HCT116 (cell line): ENCODE measurements around the gene SNTG2. TPM values are rescaled to one million over a fixed set of nuclear protein-coding genes. Genes with fewer than 3 reads are reported as not detected.

Source experiments
- ATAC-seq: fragments of 200-7000 bp; cut with Tn5 transposase; 2 replicates; pipeline ENCODE4 v1.9.1; 2020; ENCODE audit warnings: mild to moderate bottlenecking, moderate library complexity
- BruUV-seq: library from RNA; stranded (reverse); fragments of 400-500 nt; replicated peaks from 2 replicates; lab custom pipeline; 2021; lab: Mats Ljungman, UMichigan
- CTCF ChIA-PET: fragments of 300-600 bp; sonication (Branson Sonifier 250); formaldehyde crosslinking; loops from one replicate; lab custom pipeline; 2021; ENCODE audit warnings: antibody characterized with exemption; lab: Charles Lee
- POLR2A ChIA-PET: fragments of 300-600, 350-600 bp; sonication (Branson Sonifier 250); formaldehyde crosslinking; loops from one replicate; lab custom pipeline; 2021; ENCODE audit warnings: antibody characterized with exemption; lab: Charles Lee
- RAD21 ChIA-PET, 2 experiments: fragments of 300-600 bp; sonication (Branson Sonifier 250); formaldehyde crosslinking; loops; one replicate each; lab custom pipeline; 2023; ENCODE audit warnings: low total read pairs in 2 of 2; ENCODE audit not compliant: uncharacterized antibody in 2 of 2, unreplicated experiment in 2 of 2, low non-redundant PET in 1 of 2; lab: Charles Lee
- DNase-seq: peaks from one replicate; pipeline ENCODE4 v3.0.0-alpha.2; 2010; ENCODE audit warnings: low read depth, low spot score
- H2AFZ ChIP-seq: fragments of 200-600 bp; shearing (Covaris generic), sonication (generic); 2 replicates; pipeline ENCODE4 v1.6.1; 2017; ENCODE audit warnings: low read depth, mixed run types, mixed read lengths, antibody characterized with exemption, low read length; ENCODE audit not compliant: poor library complexity, severe bottlenecking
- H3K27ac ChIP-seq: 2 replicates; pipeline ENCODE4 v1.5.1; 2012; ENCODE audit warnings: low read depth, low read length
- H3K27me3 ChIP-seq: fragments of 200-600 bp; sonication (generic); 2 replicates; pipeline ENCODE4 v1.6.1; 2016; ENCODE audit warnings: mixed run types, low read length, mixed read lengths; ENCODE audit not compliant: insufficient read depth
- H3K36me3 ChIP-seq, 2 experiments: fragments of 200-500 bp in 1 of 2; fragments of 200-600 bp in 1 of 2; sonication (Bioruptor generic) in 1 of 2; sonication (generic) in 1 of 2; 2 replicates each; pipeline versions ENCODE4 v1.5.1 to v1.6.1; 2014 to 2016; ENCODE audit warnings: low read length in 2 of 2, inconsistent platforms in 1 of 2, mixed read lengths in 1 of 2, mixed run types in 1 of 2; ENCODE audit not compliant: insufficient read depth in 2 of 2, control insufficient read depth in 1 of 2
- H3K4me1 ChIP-seq, 2 experiments: fragments of 200-600 bp in 1 of 2; sonication (generic) in 1 of 2; 2 replicates each; pipeline versions ENCODE4 v1.5.1 to v1.6.1; 2012 to 2017; ENCODE audit warnings: low read length in 2 of 2, inconsistent platforms in 1 of 2, mild to moderate bottlenecking in 1 of 2, mixed read lengths in 1 of 2, mixed run types in 1 of 2, moderate library complexity in 1 of 2; ENCODE audit not compliant: insufficient read depth in 2 of 2, control insufficient read depth in 1 of 2
- H3K4me2 ChIP-seq: fragments of 200-600 bp; sonication (generic); 2 replicates; pipeline ENCODE4 v1.6.1; 2017; ENCODE audit warnings: mixed run types, low read length, mixed read lengths
- H3K4me3 ChIP-seq, 2 experiments: fragments of 200-600 bp in 1 of 2; sonication (generic) in 1 of 2; replicated peaks in 1 of 2; 2 replicates each; pipeline ENCODE4 v1.5.1; 2011 to 2016; ENCODE audit warnings: low read length in 2 of 2, control low read depth in 1 of 2, low read depth in 1 of 2, mild to moderate bottlenecking in 1 of 2, mixed read lengths in 1 of 2, mixed run types in 1 of 2
- H3K79me2 ChIP-seq: fragments of 200-600 bp; sonication (generic); 2 replicates; pipeline ENCODE4 v1.6.1; 2017; ENCODE audit warnings: mild to moderate bottlenecking, mixed run types, low read length, moderate library complexity, mixed read lengths; ENCODE audit not compliant: insufficient read depth
- H3K9ac ChIP-seq: fragments of 200-600 bp; sonication (generic); 2 replicates; pipeline ENCODE4 v1.6.1; 2016; ENCODE audit warnings: low read length, mixed read lengths
- H3K9me2 ChIP-seq: fragments of 200-600 bp; sonication (generic), shearing (Covaris generic); 2 replicates; pipeline ENCODE4 v1.6.1; 2017; ENCODE audit warnings: mixed run types, mild to moderate bottlenecking, moderate library complexity; ENCODE audit not compliant: insufficient read depth
- H3K9me3 ChIP-seq, 2 experiments: fragments of 200-500 bp in 1 of 2; fragments of 200-600 bp in 1 of 2; sonication (Bioruptor generic) in 1 of 2; sonication (generic) in 1 of 2; 2 replicates each; pipeline ENCODE4 v1.6.1; 2014 to 2017; ENCODE audit warnings: low read length in 2 of 2, mixed read lengths in 2 of 2, inconsistent platforms in 1 of 2, low read depth in 1 of 2, mild to moderate bottlenecking in 1 of 2, mixed run types in 1 of 2, moderate library complexity in 1 of 2; ENCODE audit not compliant: control insufficient read depth in 1 of 2, insufficient read depth in 1 of 2
- H4K20me1 ChIP-seq: fragments of 200-600 bp; sonication (generic), shearing (Covaris generic); 2 replicates; pipeline ENCODE4 v1.6.1; 2017; ENCODE audit warnings: mixed run types, mild to moderate bottlenecking, moderate library complexity; ENCODE audit not compliant: insufficient read depth
- CBX3 ChIP-seq: IDR thresholded peaks from 2 replicates; pipeline ENCODE4 v1.6.1; 2012; ENCODE audit warnings: low read depth
- EGR1 ChIP-seq: IDR thresholded peaks from 2 replicates; pipeline ENCODE4 v1.6.1; 2012; ENCODE audit warnings: low read depth
- EZH2 ChIP-seq: fragments of 200-600 bp; sonication (generic); IDR thresholded peaks from 2 replicates; pipeline ENCODE4 v1.6.1; 2017; ENCODE audit warnings: antibody characterized with exemption, mixed run types
- EZH2phosphoT487 ChIP-seq: fragments of 200-600 bp; IDR thresholded peaks from 2 replicates; pipeline ENCODE4 v1.6.1; 2018; ENCODE audit warnings: antibody characterized with exemption, borderline replicate concordance
- JUND ChIP-seq: IDR thresholded peaks from 2 replicates; pipeline ENCODE4 v1.6.1; 2012
- POLR2AphosphoS5 ChIP-seq: IDR thresholded peaks from 2 replicates; pipeline ENCODE4 v1.6.1; 2011; ENCODE audit warnings: mild to moderate bottlenecking, low read depth, low read length, moderate library complexity
- SIN3A ChIP-seq: IDR thresholded peaks from 2 replicates; pipeline ENCODE4 v1.6.1; 2012; ENCODE audit warnings: low read depth
- SP1 ChIP-seq: IDR thresholded peaks from 2 replicates; pipeline ENCODE4 v1.6.1; 2012; ENCODE audit warnings: low read depth
- TCF7L2 ChIP-seq: IDR thresholded peaks from 2 replicates; pipeline ENCODE4 v1.7.0; 2011; ENCODE audit warnings: borderline replicate concordance, inconsistent platforms; ENCODE audit not compliant: insufficient read depth, insufficient read length; ENCODE audit errors: extremely low read depth
- ZNF274 ChIP-seq: fragments of 200-500 bp; sonication (Bioruptor generic); IDR thresholded peaks from 2 replicates; pipeline ENCODE4 v1.6.1; 2014; ENCODE audit warnings: mild to moderate bottlenecking, low read depth, low read length, inconsistent platforms
- intact Hi-C: fragments of 100-400 bp; cut with micrococcal nuclease; formaldehyde crosslinking; loops from 2 replicates; pipeline ENCODE4 v1.10.0; 2022
- total RNA-seq: library from RNA; stranded (reverse); gene quantifications from one replicate; pipeline ENCODE4 v1.2.1, GENCODE V29; 2021; ENCODE audit not compliant: unreplicated experiment
- TF ChIP-seq, protein P1 (sequence below): IDR thresholded peaks from 2 replicates; pipeline ENCODE4 v1.6.1; 2012; ENCODE audit warnings: low read depth
- TF ChIP-seq, protein P2 (sequence below): IDR thresholded peaks from 2 replicates; pipeline ENCODE4 v1.6.1; 2012

SNTG2 gene
- total RNA-seq, 1 experiment from 2014 or later, result not detected

DNA sequence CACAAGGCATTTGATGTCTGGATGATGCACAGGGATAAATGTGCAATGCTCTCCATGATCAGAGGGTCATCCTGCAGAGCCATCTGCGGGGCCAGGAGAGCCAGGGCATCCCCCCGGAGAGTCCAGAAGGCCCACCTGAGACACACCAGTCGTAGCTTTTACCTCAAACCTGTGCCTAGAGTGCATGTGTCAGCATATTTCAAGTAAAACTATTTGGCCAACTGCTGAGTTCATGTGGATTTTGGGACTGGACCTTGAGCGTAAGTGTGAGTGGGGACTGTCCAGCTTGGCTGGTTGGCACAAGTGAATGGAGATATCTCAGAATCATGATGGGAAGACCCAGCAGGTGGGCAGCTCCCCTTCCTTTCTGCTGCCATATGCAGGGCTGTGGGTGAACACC lies 314.8 kb downstream of the SNTG2 start:
- POLR2A ChIA-PET, result no interaction called here
- no TSS peak for BruUV-seq
- Histone ChIP-seq H2AFZ (no peak overlapping the region), H3K27ac (no peak overlapping the region), H3K27me3 (peaks cover 5% of the 10 kb centered on the region), H3K9me3 (no peaks in the 10 kb centered on the region), H3K79me2 (no peaks in the 10 kb centered on the region), H3K9me2 (no peaks in the 10 kb centered on the region), H3K4me1 (no peaks in the 10 kb centered on the region), H3K36me3 (no peaks in the 10 kb centered on the region), H3K4me2 (no peak overlapping the region), H4K20me1 (no peaks in the 10 kb centered on the region; the same call in 1 of the 2 replicates), H3K9ac (no peak overlapping the region), H3K4me3 (no peak overlapping the region)
- RAD21 ChIA-PET, result no interaction called here
- intact Hi-C loops, result no loop called here
- TF ChIP-seq, protein P1, sequence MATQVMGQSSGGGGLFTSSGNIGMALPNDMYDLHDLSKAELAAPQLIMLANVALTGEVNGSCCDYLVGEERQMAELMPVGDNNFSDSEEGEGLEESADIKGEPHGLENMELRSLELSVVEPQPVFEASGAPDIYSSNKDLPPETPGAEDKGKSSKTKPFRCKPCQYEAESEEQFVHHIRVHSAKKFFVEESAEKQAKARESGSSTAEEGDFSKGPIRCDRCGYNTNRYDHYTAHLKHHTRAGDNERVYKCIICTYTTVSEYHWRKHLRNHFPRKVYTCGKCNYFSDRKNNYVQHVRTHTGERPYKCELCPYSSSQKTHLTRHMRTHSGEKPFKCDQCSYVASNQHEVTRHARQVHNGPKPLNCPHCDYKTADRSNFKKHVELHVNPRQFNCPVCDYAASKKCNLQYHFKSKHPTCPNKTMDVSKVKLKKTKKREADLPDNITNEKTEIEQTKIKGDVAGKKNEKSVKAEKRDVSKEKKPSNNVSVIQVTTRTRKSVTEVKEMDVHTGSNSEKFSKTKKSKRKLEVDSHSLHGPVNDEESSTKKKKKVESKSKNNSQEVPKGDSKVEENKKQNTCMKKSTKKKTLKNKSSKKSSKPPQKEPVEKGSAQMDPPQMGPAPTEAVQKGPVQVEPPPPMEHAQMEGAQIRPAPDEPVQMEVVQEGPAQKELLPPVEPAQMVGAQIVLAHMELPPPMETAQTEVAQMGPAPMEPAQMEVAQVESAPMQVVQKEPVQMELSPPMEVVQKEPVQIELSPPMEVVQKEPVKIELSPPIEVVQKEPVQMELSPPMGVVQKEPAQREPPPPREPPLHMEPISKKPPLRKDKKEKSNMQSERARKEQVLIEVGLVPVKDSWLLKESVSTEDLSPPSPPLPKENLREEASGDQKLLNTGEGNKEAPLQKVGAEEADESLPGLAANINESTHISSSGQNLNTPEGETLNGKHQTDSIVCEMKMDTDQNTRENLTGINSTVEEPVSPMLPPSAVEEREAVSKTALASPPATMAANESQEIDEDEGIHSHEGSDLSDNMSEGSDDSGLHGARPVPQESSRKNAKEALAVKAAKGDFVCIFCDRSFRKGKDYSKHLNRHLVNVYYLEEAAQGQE, result no peak
- TF ChIP-seq JUND (no peak), EZH2 (no peak), SP1 (no peak), CBX3 (no peak), TCF7L2 (no peak), EGR1 (no peak), ZNF274 (no peak), EZH2phosphoT487 (no peak), POLR2AphosphoS5 (no peak), SIN3A (no peak)
- TF ChIP-seq, protein P2, sequence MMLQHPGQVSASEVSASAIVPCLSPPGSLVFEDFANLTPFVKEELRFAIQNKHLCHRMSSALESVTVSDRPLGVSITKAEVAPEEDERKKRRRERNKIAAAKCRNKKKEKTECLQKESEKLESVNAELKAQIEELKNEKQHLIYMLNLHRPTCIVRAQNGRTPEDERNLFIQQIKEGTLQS, result no peak
- ATAC-seq, result no peak
- CTCF ChIA-PET, result no interaction called here
- DNase-seq, result no peak
